ENCODE data around the gene CFAP90.

The CFAP90 gene

DNA sequence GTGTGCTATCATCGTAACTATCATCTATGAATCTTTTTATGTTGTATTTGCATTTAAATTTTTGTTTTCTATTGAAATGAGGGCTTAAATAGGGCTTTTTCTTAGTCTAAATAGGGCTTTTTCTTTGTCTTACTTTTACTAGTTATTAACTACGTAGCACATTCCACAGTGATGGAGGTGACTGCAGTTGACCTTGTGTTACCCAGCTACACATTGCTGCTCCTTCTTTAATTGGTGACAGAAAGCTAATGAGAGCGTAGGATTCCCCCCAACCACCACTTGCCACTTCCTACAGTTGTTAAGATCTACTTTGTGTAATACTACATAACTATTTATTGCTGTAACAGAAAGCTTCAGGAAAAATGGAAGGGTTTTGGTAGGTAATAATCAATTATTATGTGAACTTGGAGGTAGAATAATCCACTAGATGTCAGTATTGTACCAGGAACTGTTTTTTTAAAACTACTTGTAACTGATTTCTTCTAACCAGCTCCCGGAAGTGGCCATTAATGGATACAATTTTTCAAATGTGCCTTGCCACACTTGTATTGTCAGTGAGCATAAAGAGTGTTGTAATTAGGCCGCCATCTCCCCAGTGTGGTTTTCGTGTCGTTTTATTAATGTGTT, 36.0 kb upstream of the CFAP90 start:
- Histone ChIP-seq H3K36me3 (ENCODE audit: control insufficient read depth, insufficient read depth, low read length) (peaks cover 16% of the 10 kb centered on the region), H3K4me3 (replicated peaks; ENCODE audit: low read depth, low read length) (no peak overlapping the region), H3K27me3 (replicated peaks; ENCODE audit: control insufficient read depth, insufficient read depth, low read length) (no peaks in the 10 kb centered on the region)
- DNase-seq (ENCODE audit: extremely low read depth, insufficient read length): no peak
- TF ChIP-seq, protein P1, sequence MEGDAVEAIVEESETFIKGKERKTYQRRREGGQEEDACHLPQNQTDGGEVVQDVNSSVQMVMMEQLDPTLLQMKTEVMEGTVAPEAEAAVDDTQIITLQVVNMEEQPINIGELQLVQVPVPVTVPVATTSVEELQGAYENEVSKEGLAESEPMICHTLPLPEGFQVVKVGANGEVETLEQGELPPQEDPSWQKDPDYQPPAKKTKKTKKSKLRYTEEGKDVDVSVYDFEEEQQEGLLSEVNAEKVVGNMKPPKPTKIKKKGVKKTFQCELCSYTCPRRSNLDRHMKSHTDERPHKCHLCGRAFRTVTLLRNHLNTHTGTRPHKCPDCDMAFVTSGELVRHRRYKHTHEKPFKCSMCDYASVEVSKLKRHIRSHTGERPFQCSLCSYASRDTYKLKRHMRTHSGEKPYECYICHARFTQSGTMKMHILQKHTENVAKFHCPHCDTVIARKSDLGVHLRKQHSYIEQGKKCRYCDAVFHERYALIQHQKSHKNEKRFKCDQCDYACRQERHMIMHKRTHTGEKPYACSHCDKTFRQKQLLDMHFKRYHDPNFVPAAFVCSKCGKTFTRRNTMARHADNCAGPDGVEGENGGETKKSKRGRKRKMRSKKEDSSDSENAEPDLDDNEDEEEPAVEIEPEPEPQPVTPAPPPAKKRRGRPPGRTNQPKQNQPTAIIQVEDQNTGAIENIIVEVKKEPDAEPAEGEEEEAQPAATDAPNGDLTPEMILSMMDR (IDR thresholded peaks at IDR 0.05; ENCODE audit: insufficient read depth, low read length, poor library complexity, severe bottlenecking): peak; percentile 41

DNA sequence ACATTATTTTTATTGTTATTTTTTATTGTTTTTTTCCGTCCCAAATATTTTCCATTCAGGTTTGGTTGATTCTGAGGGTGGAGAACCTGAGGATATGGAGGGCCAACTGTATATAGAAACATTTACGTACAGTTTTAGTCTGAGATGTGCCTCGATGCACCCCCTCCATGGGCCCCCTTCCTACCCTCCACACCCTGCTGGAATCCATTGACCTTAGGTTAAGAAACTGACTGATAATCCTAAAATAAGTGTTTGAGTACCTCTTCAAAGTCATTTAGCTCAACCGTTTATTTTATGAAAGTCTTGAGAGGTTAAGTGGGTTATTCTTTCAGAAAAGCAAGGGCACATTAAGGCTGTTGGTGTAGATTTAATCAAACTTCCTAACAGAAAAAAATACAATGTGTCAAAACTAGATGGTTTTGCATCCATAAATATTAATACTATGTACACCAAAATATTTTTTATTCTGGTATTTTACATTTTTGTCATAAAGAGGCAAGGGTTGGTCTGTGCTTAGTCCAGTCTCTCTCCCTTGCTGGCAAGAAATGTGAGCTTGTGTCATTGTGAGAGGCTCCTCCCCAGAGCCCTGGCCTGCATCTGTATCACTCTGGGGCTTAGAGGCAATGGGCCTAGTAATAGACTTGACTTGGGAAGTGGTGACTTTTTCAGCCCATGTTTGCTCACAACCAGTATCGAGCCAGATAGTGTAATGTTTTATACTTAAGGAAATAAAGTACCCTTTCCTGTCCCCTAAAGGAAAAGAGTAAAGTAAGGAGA, 33.7 kb upstream of the CFAP90 start:
- H3K27me3 ChIP-seq (replicated peaks; ENCODE audit: control insufficient read depth, insufficient read depth, low read length): no peaks in the 10 kb centered on the region
- peaks cover 21% of the 10 kb centered on the region for H3K36me3 ChIP-seq (ENCODE audit: control insufficient read depth, insufficient read depth, low read length)
- TF ChIP-seq, protein P1 (IDR thresholded peaks at IDR 0.05; ENCODE audit: insufficient read depth, low read length, poor library complexity, severe bottlenecking): no peak
- no peak for DNase-seq (ENCODE audit: extremely low read depth, insufficient read length)
- no peak overlapping the region for H3K4me3 ChIP-seq (replicated peaks; ENCODE audit: low read depth, low read length)

DNA sequence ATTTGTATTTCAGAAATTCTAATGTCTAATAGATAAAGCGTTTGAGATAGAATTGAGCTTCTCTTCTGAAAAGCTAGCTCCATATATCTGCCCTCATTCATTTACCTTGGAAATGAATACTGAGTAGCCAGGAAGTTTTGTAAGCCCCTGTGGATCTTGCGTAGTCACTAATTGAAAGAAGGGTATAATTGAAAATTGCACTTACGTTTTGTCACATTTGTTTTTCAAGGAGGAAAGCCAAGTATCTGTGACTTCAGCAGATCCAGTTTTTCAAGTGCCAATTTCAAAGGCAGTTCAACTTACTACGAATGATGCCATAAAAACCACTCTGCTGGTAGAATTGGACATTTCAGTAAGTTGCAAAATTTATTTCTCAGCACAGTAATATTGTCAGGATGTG, 32.0 kb upstream of the CFAP90 start:
- peaks cover 21% of the 10 kb centered on the region for H3K36me3 ChIP-seq (ENCODE audit: control insufficient read depth, insufficient read depth, low read length)
- TF ChIP-seq, protein P1 (IDR thresholded peaks at IDR 0.05; ENCODE audit: insufficient read depth, low read length, poor library complexity, severe bottlenecking): no peak
- DNase-seq (ENCODE audit: extremely low read depth, insufficient read length): no peak
- no peak overlapping the region for H3K4me3 ChIP-seq (replicated peaks; ENCODE audit: low read depth, low read length)
- no peaks in the 10 kb centered on the region for H3K27me3 ChIP-seq (replicated peaks; ENCODE audit: control insufficient read depth, insufficient read depth, low read length)

DNA sequence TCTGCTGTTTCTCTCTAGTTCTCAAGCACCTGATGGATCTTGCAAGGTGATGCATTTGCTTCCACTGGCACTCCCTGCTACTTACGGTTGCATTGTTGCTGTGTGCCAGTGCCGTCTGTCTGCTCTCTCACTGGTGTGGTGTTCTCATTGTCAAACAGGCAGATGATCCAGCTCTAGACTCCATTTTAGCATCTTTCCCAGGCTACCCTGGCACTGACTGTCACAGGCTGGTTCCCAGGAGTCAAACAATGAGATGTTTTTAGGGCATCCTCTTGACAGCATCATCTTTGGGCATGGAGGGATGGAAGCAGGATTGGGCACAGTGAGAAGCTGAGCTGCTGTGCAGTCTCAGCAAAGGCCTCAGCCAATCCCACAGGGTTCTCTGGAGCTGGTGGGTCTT, 30.9 kb upstream of the CFAP90 start:
- Histone ChIP-seq H3K27me3 (replicated peaks; ENCODE audit: control insufficient read depth, insufficient read depth, low read length) (no peaks in the 10 kb centered on the region), H3K4me3 (replicated peaks; ENCODE audit: low read depth, low read length) (no peak overlapping the region), H3K36me3 (ENCODE audit: control insufficient read depth, insufficient read depth, low read length) (peaks cover 23% of the 10 kb centered on the region)
- no peak for DNase-seq (ENCODE audit: extremely low read depth, insufficient read length)
- TF ChIP-seq, protein P1 (IDR thresholded peaks at IDR 0.05; ENCODE audit: insufficient read depth, low read length, poor library complexity, severe bottlenecking): no peak

DNA sequence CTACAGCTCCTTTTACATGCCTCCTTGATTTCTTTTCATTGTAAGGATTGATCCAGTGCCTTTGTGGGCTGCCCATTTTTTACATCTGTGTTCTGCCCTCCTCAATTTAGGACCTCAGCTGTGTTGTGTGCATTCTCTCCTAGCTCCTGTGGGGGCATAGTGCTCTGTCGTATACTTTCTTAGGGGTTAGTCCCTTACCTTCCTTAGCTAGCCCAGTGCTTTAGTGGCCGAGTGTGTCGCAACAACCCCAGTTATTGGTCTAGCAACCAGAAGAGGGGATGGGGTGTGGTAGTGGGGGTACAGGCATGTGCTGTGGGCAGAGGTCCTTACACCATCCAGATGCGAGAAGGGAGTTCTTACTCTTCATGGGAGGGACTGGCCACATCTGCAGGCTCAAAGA, 30.2 kb upstream of the CFAP90 start:
- no peak for DNase-seq (ENCODE audit: extremely low read depth, insufficient read length)
- TF ChIP-seq, protein P1 (IDR thresholded peaks at IDR 0.05; ENCODE audit: insufficient read depth, low read length, poor library complexity, severe bottlenecking): no peak
- H3K36me3 ChIP-seq (ENCODE audit: control insufficient read depth, insufficient read depth, low read length): peaks cover 23% of the 10 kb centered on the region

More for the DNA sequence above, 30.2 kb upstream of the CFAP90 start:
- Histone ChIP-seq H3K27me3 (replicated peaks; ENCODE audit: control insufficient read depth, insufficient read depth, low read length) (no peaks in the 10 kb centered on the region), H3K4me3 (replicated peaks; ENCODE audit: low read depth, low read length) (no peak overlapping the region)

Measured in GM06990 (cell line).